ENCODE measurements around the gene ADAMTSL3. TPM values are rescaled to one million over a fixed set of nuclear protein-coding genes. Genes with fewer than 3 reads are reported as not detected.
"Not testable (repeated sequence)": the region's sequence is repeated elsewhere in the genome, so short reads cannot be mapped to it uniquely, and the experiment has no call there.

Gene ADAMTSL3
- polyA plus RNA-seq, 1 experiment = not detected

- H3K27me3 ChIP-seq (ENCODE audit: control insufficient read depth, insufficient read depth, low read length) = no peaks in the 10 kb centered on the region
- no peak for TF ChIP-seq CTCF (IDR thresholded peaks at IDR 0.05; ENCODE audit: insufficient read depth, low read depth, low read length)
- ChIA-PET CTCF (no interaction called here), POLR2A (no interaction called here)
- H3K36me3 ChIP-seq (ENCODE audit: control insufficient read depth, insufficient read depth, low read length) = no peaks in the 10 kb centered on the region
- DNase-seq (ENCODE audit: low read depth) = no peak
- peak overlapping the region; percentile 28 for H3K4me3 ChIP-seq (ENCODE audit: low read depth, low read length)
These were observed 426.2 kb downstream of the ADAMTSL3 start for GRCh38 chr15:84079885-84080777.

- H3K27me3 ChIP-seq (ENCODE audit: control insufficient read depth, insufficient read depth, low read length); CTCF ChIA-PET; H3K4me3 ChIP-seq (ENCODE audit: low read depth, low read length); DNase-seq (ENCODE audit: low read depth); H3K36me3 ChIP-seq (ENCODE audit: control insufficient read depth, insufficient read depth, low read length); POLR2A ChIA-PET: not testable (repeated sequence)
These were observed 426.8 kb downstream of the ADAMTSL3 start for GRCh38 chr15:84080778-84081084.

GRCh38 chr15:84081391-84082168 lies 427.7 kb downstream of the ADAMTSL3 start:
- no peak for DNase-seq (ENCODE audit: low read depth)
- ChIA-PET CTCF (interaction anchor here (0.6 kb wide), 1 partner anchor 34 kb away, joined by 3 read pairs; no protein-coding TSS in a partner anchor), POLR2A (no interaction called here)
- Histone ChIP-seq H3K36me3 (ENCODE audit: control insufficient read depth, insufficient read depth, low read length) (no peaks in the 10 kb centered on the region), H3K27me3 (ENCODE audit: control insufficient read depth, insufficient read depth, low read length) (no peaks in the 10 kb centered on the region), H3K4me3 (ENCODE audit: low read depth, low read length) (no peak overlapping the region)
- no peak for TF ChIP-seq CTCF (IDR thresholded peaks at IDR 0.05; ENCODE audit: insufficient read depth, low read depth, low read length)

GRCh38 chr15:84082739-84083138 lies 428.8 kb downstream of the ADAMTSL3 start:
- no peak for DNase-seq (ENCODE audit: low read depth)
- no peaks in the 10 kb centered on the region for H3K27me3 ChIP-seq (ENCODE audit: control insufficient read depth, insufficient read depth, low read length)

DNA sequence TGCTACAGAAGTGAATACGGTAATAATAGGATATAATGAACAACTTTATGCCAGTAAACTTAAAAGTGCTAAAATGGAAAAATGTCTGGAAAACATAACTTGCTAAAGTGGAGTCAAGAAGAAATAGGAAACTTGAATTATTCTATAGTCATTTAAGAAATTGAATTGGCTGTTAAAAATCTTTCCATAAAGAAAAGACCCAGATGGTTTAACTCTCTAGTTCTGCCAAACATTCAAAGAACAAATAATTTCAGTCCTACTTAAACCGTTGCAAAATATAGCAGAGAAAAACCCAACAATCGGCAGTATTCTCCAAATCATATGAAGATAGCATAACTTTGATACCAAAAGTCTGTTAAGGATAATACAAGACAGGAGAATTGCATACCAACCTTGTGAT lies 432.1 kb downstream of the ADAMTSL3 start:
- DNase-seq (ENCODE audit: low read depth); CTCF ChIA-PET; POLR2A ChIA-PET; H3K4me3 ChIP-seq (ENCODE audit: low read depth, low read length); H3K27me3 ChIP-seq (ENCODE audit: control insufficient read depth, insufficient read depth, low read length); H3K36me3 ChIP-seq (ENCODE audit: control insufficient read depth, insufficient read depth, low read length): not testable (repeated sequence)

More at GRCh38 chr15:84082739-84083138, 428.8 kb downstream of the ADAMTSL3 start:
- POLR2A ChIA-PET = no interaction called here
- no peaks in the 10 kb centered on the region for H3K36me3 ChIP-seq (ENCODE audit: control insufficient read depth, insufficient read depth, low read length)
- no peak for TF ChIP-seq CTCF (IDR thresholded peaks at IDR 0.05; ENCODE audit: insufficient read depth, low read depth, low read length)
- CTCF ChIA-PET = no interaction called here
- H3K4me3 ChIP-seq (ENCODE audit: low read depth, low read length) = no peak overlapping the region

Small RNA genes within 50 kb of the gene (small RNA-seq; reads per million reads assigned to genes)
- gene RNU6-1339P (ENCODE audit: insufficient read length, low read depth, low replicate concordance) (not detected), gene RNU6-401P (ENCODE audit: insufficient read length, low read depth, low replicate concordance) (not detected)

Other genes starting within 250 kb of the ADAMTSL3 start
- not detected in 2 replicates for gene SH3GL3, start 206.8 kb upstream of the ADAMTSL3 start, polyA plus RNA-seq (2011; rRNA removed)

Data from BJ (cell line).